Pancreas (tissue), 10 donors: ENCODE measurements around the gene EVI5. TPM values are rescaled to one million over a fixed set of nuclear protein-coding genes. Genes with fewer than 3 reads are reported as not detected.

Source experiments
- ATAC-seq, 4 donors: fragments of 200-7000 bp; cut with Tn5 transposase; one replicate each; pipeline versions ENCODE4 v1.8.0 to v1.9.1; 2020; ENCODE audit warnings: mild to moderate bottlenecking in 4 of 4, moderate library complexity in 4 of 4
- DNase-seq, 6 donors: peaks; one replicate each; pipeline ENCODE4 v3.0.0-alpha.2; 2020
- FAIRE-seq: peaks from 2 replicates; lab custom pipeline; 2012; peaks lifted over from hg19 to GRCh38; lab: Jason Lieb, UNC
- H3K27ac ChIP-seq, 4 donors: fragments of 200-600 bp; sonication (generic); 1 replicate in 3 of 4; 2 replicates in 1 of 4; pipeline versions ENCODE4 v1.5.0 to v1.8.0; 2020
- H3K27me3 ChIP-seq, 4 donors: fragments of 200-600 bp; one replicate each; pipeline ENCODE4 v1.8.0; 2021
- H3K36me3 ChIP-seq, 3 donors: fragments of 200-600 bp; sonication (generic) in 1 of 3; one replicate each; pipeline versions ENCODE4 v1.5.0 to v1.8.0; 2020 to 2021
- H3K4me1 ChIP-seq, 3 donors: fragments of 200-600 bp; one replicate each; pipeline ENCODE4 v1.8.0; 2021
- H3K4me3 ChIP-seq, 4 donors: fragments of 200-600 bp; sonication (generic) in 2 of 4; one replicate each; pipeline versions ENCODE4 v1.5.0 to v1.8.0; 2020 to 2021
- H3K9me3 ChIP-seq, 4 donors: fragments of 200-600 bp; one replicate each; pipeline ENCODE4 v1.8.0; 2021
- WGBS, 2 donors: extraction: QIAGEN DNeasy Blood & Tissue Kit; methylation state at CpG; one replicate each; pipeline ENCODE4 v1.1.7; 2013; 5-methylcytosine and 5-hydroxymethylcytosine counted together
- intact Hi-C, 3 donors: fragments of 100-400 bp; cut with DNase I; formaldehyde crosslinking; loops; one replicate each; pipeline versions ENCODE4 v1.11.1 to v1.14.2; 2022
- polyA plus RNA-seq, 2 donors: library from polyadenylated mRNA; stranded (reverse); fragments of 200-250 nt; gene quantifications; one replicate each; pipeline ENCODE4 v1.2.3, GENCODE V29; 2013
- total RNA-seq, 6 donors: library from RNA; stranded (reverse); fragmentation: NEBNext Ultra II Directional in 4 of 6; extraction: Animal tissue kit (Norgen Biotek cat#: 25700) in 4 of 6; gene quantifications; one replicate each; pipeline versions ENCODE4 v1.2.1 to v1.2.4, GENCODE V29; 2021 to 2023
- TF ChIP-seq, protein P1 (sequence below), 4 donors: fragments of 200-600 bp; sonication (generic) in 3 of 4; IDR thresholded peaks; one replicate each; pipeline versions ENCODE4 v1.5.0 to v1.8.0; 2021; ENCODE audit warnings: antibody characterized with exemption in 4 of 4
- donor health status: healthy with polysubstance abuse.
- donor health status: DM: no; HTN: no; CAD: no; lungs with moderate emphysema.
- donor health status: DM: no; HTN: no; CAD: no.
- donor health status: control.
- donor health status: control.
- donor health status: Bipolar disorder and iron deficiency.
- donor health status: DM: yes; HTN: yes; CAD: no.
- donor health status: DM: no; HTN: no; CAD: no.
- donor health status: DM: no; HTN: no; CAD: no.
- donor health status: DM: yes; HTN: yes; CAD: no.

EVI5 gene
- total and polyA plus RNA-seq, 8 donors: 3.3 to 21.7 (median 12.7) TPM

DNA sequence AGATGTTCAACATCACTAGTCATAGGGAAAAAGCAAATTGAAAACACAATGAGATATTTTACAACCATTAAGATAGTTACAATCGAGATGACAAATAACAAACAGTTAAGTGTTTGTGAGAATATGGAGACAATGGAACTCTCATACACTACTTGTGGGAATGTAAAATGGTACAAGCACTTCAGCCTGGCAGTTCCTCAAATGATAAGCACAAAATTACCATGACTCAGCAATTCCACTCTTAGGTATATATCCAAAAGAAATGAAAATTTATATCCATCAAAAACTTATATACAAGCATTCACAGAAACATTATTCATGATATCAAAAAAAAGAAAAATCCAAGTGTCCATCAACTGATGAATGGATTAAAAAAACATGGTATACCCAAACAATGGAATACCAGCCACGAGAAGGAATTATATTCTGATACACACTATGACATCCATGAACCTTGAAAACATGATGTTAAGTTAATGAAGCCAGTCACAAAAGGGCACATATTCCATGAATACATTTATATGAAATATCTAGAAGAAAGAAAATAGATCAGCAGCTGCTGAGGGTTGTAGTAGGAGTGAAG lies 76.4 kb downstream of the EVI5 start:
- no peaks in the 10 kb centered on the region for H3K36me3 ChIP-seq
- FAIRE-seq: no peak
- H3K9me3 ChIP-seq: no peaks in the 10 kb centered on the region
- no peak for ATAC-seq
- intact Hi-C loops: no loop called here
- no peaks in the 10 kb centered on the region for H3K27me3 ChIP-seq
- no peak for DNase-seq
- peaks cover 12 to 31% (median 29%) of the 10 kb centered on the region in 3 donors for H3K4me1 ChIP-seq
- TF ChIP-seq, protein P1, sequence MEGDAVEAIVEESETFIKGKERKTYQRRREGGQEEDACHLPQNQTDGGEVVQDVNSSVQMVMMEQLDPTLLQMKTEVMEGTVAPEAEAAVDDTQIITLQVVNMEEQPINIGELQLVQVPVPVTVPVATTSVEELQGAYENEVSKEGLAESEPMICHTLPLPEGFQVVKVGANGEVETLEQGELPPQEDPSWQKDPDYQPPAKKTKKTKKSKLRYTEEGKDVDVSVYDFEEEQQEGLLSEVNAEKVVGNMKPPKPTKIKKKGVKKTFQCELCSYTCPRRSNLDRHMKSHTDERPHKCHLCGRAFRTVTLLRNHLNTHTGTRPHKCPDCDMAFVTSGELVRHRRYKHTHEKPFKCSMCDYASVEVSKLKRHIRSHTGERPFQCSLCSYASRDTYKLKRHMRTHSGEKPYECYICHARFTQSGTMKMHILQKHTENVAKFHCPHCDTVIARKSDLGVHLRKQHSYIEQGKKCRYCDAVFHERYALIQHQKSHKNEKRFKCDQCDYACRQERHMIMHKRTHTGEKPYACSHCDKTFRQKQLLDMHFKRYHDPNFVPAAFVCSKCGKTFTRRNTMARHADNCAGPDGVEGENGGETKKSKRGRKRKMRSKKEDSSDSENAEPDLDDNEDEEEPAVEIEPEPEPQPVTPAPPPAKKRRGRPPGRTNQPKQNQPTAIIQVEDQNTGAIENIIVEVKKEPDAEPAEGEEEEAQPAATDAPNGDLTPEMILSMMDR (IDR thresholded peaks at IDR 0.05): no peak
- no peak overlapping the region for H3K27ac ChIP-seq
- WGBS, 2 donors: 94 to 95% methylated on average over 2 of the region's 2 CpGs
- H3K4me3 ChIP-seq: no peak overlapping the region

DNA sequence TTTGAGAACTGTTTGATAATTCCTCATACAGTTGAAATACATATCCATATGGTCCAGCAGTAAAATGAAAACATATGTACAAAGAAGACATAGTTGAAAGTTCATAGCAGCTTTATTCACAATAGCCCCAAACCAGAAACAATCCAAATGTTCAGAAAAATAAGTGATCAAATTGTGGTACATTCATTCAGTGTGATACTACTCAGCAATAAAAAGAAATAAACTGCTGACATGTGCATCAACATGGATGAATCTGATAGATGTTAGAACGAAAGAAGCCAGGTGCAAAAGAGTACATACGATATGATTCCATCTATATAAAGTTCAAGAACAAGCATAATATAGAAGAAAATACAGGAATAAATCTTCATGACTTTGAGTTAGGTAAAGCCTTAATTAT lies 77.2 kb downstream of the EVI5 start:
- Histone ChIP-seq H3K27ac (no peak overlapping the region), H3K36me3 (no peaks in the 10 kb centered on the region), H3K27me3 (no peaks in the 10 kb centered on the region), H3K4me3 (no peak overlapping the region), H3K9me3 (no peaks in the 10 kb centered on the region), H3K4me1 (peaks cover 12 to 31% (median 29%) of the 10 kb centered on the region in 3 donors)
- no peak for ATAC-seq
- FAIRE-seq: no peak
- TF ChIP-seq, protein P1 (IDR thresholded peaks at IDR 0.05): no peak
- intact Hi-C loops: no loop called here
- DNase-seq: no peak
- 94 to 95% methylated on average over 2 of the region's 2 CpGs for WGBS, 2 donors

DNA sequence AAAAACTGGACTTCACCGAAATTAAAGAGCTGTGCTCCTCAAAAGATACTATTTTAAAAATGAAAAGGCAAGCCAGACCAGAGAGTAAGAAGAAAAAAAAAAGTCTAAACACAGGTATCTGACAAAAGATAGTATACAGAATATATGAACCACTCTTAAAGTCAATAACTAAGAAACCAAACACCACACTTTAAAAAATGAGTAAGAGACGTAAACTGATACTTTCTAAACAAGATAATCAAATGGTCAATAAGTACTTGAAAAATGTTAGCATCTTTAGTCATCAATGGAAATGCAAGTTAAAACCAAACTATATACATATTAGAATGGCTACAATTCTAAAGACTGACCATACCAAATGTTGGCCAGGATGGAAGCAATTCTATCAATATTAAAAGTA lies 77.6 kb downstream of the EVI5 start:
- 81 to 83% methylated on average over 2 of the region's 2 CpGs for WGBS, 2 donors
- Histone ChIP-seq H3K9me3 (no peaks in the 10 kb centered on the region), H3K36me3 (no peaks in the 10 kb centered on the region), H3K4me3 (no peak overlapping the region), H3K27me3 (no peaks in the 10 kb centered on the region), H3K4me1 (peaks cover 12 to 29% (median 28%) of the 10 kb centered on the region in 3 donors), H3K27ac (no peak overlapping the region)
- intact Hi-C loops: no loop called here
- DNase-seq: no peak
- no peak for FAIRE-seq
- no peak for ATAC-seq
- TF ChIP-seq, protein P1 (IDR thresholded peaks at IDR 0.05): no peak

DNA sequence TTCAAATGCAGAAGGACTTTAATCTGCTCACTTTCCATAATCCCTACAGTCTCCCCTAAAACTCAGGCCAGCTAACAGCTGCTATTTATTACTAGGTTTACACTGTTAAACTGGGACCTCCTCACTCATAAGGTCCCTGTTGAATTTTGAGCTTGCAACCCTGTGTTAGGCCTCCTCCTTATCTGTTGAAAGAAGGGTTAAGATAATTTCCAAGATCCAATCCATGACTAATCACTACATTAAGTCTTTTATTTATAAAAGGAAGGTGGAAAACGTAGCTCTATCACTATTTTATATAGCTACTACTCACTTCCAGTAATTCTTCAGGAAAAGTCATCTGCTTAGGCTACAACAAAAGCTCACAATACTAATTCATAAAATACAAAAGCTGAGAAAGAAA lies 79.5 kb downstream of the EVI5 start:
- 33 to 35% methylated on average over 1 of the region's 1 CpG for WGBS, 2 donors
- no peak overlapping the region for H3K27ac ChIP-seq
- ATAC-seq: no peak
- no peak for DNase-seq
- intact Hi-C loops: no loop called here
- TF ChIP-seq, protein P1 (IDR thresholded peaks at IDR 0.05): no peak
- H3K27me3 ChIP-seq: no peaks in the 10 kb centered on the region
- no peak overlapping the region for H3K4me3 ChIP-seq
- H3K9me3 ChIP-seq: no peaks in the 10 kb centered on the region
- FAIRE-seq: no peak
- no peaks in the 10 kb centered on the region for H3K36me3 ChIP-seq
- H3K4me1 ChIP-seq: peaks cover 5 to 12% (median 11%) of the 10 kb centered on the region in 3 donors

DNA sequence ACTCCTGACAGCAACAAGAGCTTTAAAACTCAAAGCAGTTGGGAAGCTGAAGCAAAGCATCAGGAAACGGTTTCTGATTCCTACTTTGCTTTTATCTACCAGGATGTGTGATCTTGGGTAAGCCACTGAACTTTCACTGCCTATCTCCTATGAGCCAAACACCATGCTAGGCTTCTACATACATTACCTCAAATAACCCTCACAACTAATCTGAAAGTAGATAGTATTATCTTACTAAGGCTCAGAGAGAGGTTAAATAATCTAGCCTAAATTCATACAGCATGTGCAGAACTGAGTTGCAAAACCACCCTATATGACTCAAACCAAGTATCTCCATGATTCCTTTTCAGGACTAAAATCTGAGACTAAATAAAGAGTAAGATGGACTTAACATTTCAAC lies 83.8 kb downstream of the EVI5 start:
- intact Hi-C loops: no loop called here
- H3K4me3 ChIP-seq: no peak overlapping the region
- no peak overlapping the region for H3K27ac ChIP-seq
- no peaks in the 10 kb centered on the region for H3K27me3 ChIP-seq
- no peak for ATAC-seq
- no peaks in the 10 kb centered on the region for H3K4me1 ChIP-seq
- TF ChIP-seq, protein P1 (IDR thresholded peaks at IDR 0.05): no peak
- FAIRE-seq: no peak
- WGBS, 2 donors: 38 to 50% methylated on average over 1 of the region's 1 CpG
- H3K9me3 ChIP-seq: no peaks in the 10 kb centered on the region
- no peaks in the 10 kb centered on the region for H3K36me3 ChIP-seq
- DNase-seq: no peak
